Measurements from ENCODE around the gene INHBC. TPM values are rescaled to one million over a fixed set of nuclear protein-coding genes. Genes with fewer than 3 reads are reported as not detected.

Gene INHBC
- total RNA-seq, 4 donors from 2014 or later = 0.20 to 0.35 TPM; not detected in 2

DNA sequence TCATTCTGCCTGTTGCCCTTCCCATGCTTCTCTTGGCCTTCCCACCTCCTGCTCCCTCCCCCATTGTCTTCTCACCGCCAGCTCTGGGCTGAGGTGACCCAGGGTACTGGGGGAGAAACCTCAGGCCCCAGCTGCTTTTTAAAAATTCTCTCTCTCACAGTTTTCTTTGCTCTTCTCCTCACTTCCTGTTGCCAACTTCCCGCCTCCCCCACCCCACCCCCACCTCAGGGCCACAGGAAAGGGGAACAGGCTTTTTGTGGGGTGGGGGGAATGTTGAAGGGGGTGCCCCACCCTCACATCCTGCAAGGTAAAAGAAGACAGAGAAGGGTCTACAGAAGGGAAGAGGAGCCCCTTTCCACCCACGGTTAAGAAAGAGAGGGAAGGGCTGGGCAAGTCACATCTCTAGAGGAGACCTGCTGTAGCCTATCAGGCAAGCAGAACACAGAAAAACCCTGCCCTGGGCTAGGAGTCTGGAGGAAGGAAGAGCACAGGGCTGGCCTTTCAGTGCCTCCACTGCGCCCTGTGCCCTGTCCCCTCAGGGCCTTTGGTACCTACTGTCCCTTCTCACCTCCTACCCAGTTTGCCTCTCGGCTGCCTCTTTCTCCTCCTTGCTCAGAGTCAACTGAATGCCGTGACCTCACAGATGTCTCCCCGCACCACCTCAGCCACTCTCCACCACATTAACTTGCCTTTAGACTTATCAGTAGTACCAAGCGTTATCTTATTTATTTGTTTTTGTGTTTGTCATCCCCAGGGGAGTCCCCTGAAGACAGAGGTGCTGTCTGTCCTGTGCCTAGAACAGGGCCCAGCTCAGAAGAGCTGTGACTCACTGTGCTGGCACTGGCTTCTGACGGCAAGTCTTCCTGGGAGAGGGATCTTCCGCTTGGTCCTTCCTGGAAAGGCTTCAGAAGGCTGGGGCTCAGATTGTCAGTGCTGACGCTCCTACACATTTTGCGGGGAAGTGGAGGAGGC is 43.4 kb downstream of the INHBC start:
- in situ Hi-C loops (cut with MboI; ENCODE audit: low sequenced_read_pairs in 4 of 4) = no loop called here
- peak overlapping the region in 1 of 4 donors; percentile 47 for H3K4me3 ChIP-seq
- peak overlapping the region in 1 of 4 donors; percentile 10 for H3K27ac ChIP-seq
- H3K9me3 ChIP-seq = no peaks in the 10 kb centered on the region
- TF ChIP-seq, protein P1, sequence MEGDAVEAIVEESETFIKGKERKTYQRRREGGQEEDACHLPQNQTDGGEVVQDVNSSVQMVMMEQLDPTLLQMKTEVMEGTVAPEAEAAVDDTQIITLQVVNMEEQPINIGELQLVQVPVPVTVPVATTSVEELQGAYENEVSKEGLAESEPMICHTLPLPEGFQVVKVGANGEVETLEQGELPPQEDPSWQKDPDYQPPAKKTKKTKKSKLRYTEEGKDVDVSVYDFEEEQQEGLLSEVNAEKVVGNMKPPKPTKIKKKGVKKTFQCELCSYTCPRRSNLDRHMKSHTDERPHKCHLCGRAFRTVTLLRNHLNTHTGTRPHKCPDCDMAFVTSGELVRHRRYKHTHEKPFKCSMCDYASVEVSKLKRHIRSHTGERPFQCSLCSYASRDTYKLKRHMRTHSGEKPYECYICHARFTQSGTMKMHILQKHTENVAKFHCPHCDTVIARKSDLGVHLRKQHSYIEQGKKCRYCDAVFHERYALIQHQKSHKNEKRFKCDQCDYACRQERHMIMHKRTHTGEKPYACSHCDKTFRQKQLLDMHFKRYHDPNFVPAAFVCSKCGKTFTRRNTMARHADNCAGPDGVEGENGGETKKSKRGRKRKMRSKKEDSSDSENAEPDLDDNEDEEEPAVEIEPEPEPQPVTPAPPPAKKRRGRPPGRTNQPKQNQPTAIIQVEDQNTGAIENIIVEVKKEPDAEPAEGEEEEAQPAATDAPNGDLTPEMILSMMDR (IDR thresholded peaks at IDR 0.05 in 4 of 5, conservative IDR thresholded peaks at IDR 0.05 in 1 of 5) = no peak
- no peak for TF ChIP-seq POLR2A (IDR thresholded peaks at IDR 0.05)
- peaks cover 12% of the 10 kb centered on the region in 2 donors for H3K4me1 ChIP-seq
- H3K27me3 ChIP-seq = peaks cover 36 to 41% (median 36%) of the 10 kb centered on the region in 3 donors
- ATAC-seq = no peak
- intact Hi-C loops (cut with DNase I; ENCODE audit: low total_unique reads) = no loop called here
- H3K36me3 ChIP-seq = no peaks in the 10 kb centered on the region
- no peak for DNase-seq

GRCh38 chr12:57479043-57479375 is 44.4 kb downstream of the INHBC start:
- no peaks in the 10 kb centered on the region for H3K36me3 ChIP-seq
- H3K9me3 ChIP-seq = no peaks in the 10 kb centered on the region
- no peak overlapping the region for H3K27ac ChIP-seq
- TF ChIP-seq POLR2A (IDR thresholded peaks at IDR 0.05) = no peak
- TF ChIP-seq, protein P1 (IDR thresholded peaks at IDR 0.05 in 4 of 5, conservative IDR thresholded peaks at IDR 0.05 in 1 of 5) = no peak
- no peak for ATAC-seq
- peaks cover 29 to 35% (median 31%) of the 10 kb centered on the region in 3 donors for H3K27me3 ChIP-seq
- DNase-seq = no peak
- in situ Hi-C loops (cut with MboI; ENCODE audit: low sequenced_read_pairs in 4 of 4) (no loop called here), intact Hi-C loops (cut with DNase I; ENCODE audit: low total_unique reads) (no loop called here)
- H3K4me3 ChIP-seq = no peak overlapping the region
- peaks cover 12% of the 10 kb centered on the region in 2 donors for H3K4me1 ChIP-seq

DNA sequence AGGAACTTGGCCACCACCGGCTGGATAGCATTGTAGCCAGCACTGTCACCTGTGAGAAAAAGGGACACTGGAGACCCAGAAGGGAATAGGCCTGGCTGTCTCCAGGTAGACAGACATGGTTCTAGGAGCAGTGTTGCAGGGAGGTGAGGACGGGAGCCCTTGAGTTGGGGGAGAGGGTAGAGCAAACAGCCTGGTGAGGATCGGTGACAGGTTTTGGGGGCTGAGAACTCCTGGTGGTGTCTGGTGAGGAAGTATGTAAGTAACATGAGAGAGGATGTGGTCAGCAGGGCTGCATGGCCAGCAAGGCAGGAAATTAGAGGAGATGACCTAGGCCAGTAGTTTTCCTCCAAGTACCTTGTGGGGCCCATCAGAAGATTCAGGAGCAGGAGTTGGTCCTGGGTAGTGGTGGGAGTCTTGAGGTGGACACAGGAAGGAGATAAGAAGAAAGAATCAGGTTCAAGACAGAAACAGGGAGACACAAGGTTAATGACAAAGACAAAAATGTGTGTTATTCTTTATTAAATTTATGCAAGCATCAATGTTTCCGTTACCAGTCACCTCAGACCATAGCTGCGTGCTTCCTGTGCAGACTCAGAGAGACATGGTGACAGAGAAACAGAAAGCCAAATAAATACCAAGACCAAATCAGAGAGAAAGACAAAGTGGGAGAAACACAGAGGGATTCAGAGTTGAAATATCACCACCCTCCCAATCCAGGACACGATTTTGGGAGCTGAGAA is 45.0 kb downstream of the INHBC start, which contains the start of gene ARHGAP9:
TSS of gene ARHGAP9 (minus strand) at position 491 of the 740 bp plus-strand sequence. CDS start at position 31, 460 bp downstream.
- in situ Hi-C loops (cut with MboI; ENCODE audit: low sequenced_read_pairs in 4 of 4) = no loop called here
- TF ChIP-seq, protein P1 (IDR thresholded peaks at IDR 0.05 in 4 of 5, conservative IDR thresholded peaks at IDR 0.05 in 1 of 5) = no peak
- no peak for TF ChIP-seq POLR2A (IDR thresholded peaks at IDR 0.05)
- Histone ChIP-seq H3K27me3 (peaks cover 24 to 29% (median 25%) of the 10 kb centered on the region in 3 donors), H3K9me3 (no peaks in the 10 kb centered on the region), H3K27ac (no peak within 1 kb of the TSS), H3K36me3 (no peaks in the 10 kb centered on the region), H3K4me3 (no peak within 1 kb of the TSS), H3K4me1 (peaks cover 12% of the 10 kb centered on the region in 2 donors)
- intact Hi-C loops (cut with DNase I; ENCODE audit: low total_unique reads) = no loop called here
- ATAC-seq = no peak
- no peak for DNase-seq

DNA sequence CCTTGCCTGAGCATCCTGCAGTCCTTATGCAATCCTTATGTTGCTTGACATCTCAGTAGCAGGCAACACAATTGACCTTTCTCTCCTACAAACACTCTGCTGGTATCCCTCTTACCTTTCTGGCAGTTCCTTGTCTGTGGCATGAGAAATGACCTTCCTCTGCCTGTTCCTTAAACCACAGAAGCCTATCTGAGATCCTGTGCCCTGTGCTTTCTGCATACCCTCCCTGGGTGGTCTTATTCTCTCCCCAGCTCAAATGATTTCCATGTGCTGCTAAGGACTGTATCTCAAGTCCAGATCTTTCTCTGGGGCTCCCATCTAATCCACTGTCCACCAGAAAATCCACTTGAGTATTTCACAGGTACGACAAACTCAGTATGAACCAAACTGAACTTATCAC is 47.1 kb downstream of the INHBC start:
- Histone ChIP-seq H3K9me3 (no peaks in the 10 kb centered on the region), H3K4me3 (no peak overlapping the region), H3K4me1 (no peaks in the 10 kb centered on the region), H3K27me3 (peaks cover 4 to 8% (median 4%) of the 10 kb centered on the region in 3 donors), H3K27ac (no peak overlapping the region), H3K36me3 (no peaks in the 10 kb centered on the region)
- TF ChIP-seq POLR2A (IDR thresholded peaks at IDR 0.05) = no peak
- TF ChIP-seq, protein P1 (IDR thresholded peaks at IDR 0.05 in 4 of 5, conservative IDR thresholded peaks at IDR 0.05 in 1 of 5) = no peak
- DNase-seq (no peak), ATAC-seq (no peak)
- in situ Hi-C loops (cut with MboI; ENCODE audit: low sequenced_read_pairs in 4 of 4) (no loop called here), intact Hi-C loops (cut with DNase I; ENCODE audit: low total_unique reads) (no loop called here)
